Measurements from ENCODE around the gene NMB.

DNA sequence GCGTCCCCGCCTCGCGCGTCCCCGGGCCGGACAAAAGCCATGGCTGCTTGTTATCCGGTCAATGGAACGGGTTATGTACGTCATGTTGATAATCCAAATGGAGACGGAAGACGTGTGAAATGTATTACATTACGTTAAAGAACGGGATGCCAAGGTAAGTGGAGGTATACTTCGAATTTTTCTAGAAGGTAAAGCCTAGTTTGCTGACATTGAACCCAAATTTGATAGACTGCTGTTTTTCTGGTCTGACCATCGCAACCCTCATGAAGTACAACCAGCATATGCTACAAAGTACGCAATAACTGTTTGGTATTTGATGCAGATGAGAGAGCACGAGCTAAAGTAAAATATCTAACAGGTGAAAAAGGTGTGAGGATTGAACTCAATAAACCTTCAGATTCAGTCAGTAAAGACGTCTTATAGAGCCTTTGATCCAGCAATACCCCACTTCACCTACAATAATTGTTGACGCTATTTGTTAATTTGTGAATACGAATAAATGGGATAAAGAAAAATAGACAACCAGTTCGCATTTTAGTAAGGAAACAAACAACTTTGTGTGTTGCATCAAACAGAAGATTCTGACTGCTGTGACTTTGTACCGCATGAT is 23.7 kb downstream of the NMB start:
- TF ChIP-seq, protein P1, sequence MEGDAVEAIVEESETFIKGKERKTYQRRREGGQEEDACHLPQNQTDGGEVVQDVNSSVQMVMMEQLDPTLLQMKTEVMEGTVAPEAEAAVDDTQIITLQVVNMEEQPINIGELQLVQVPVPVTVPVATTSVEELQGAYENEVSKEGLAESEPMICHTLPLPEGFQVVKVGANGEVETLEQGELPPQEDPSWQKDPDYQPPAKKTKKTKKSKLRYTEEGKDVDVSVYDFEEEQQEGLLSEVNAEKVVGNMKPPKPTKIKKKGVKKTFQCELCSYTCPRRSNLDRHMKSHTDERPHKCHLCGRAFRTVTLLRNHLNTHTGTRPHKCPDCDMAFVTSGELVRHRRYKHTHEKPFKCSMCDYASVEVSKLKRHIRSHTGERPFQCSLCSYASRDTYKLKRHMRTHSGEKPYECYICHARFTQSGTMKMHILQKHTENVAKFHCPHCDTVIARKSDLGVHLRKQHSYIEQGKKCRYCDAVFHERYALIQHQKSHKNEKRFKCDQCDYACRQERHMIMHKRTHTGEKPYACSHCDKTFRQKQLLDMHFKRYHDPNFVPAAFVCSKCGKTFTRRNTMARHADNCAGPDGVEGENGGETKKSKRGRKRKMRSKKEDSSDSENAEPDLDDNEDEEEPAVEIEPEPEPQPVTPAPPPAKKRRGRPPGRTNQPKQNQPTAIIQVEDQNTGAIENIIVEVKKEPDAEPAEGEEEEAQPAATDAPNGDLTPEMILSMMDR (IDR thresholded peaks at IDR 0.05; ENCODE audit: low read depth, low read length), result no peak
- TF ChIP-seq EZH2phosphoT487 (IDR thresholded peaks at IDR 0.05; ENCODE audit: low read depth), result no peak

All from OCI-LY3 (cell line).